HG02884 (cell line): Measurements from ENCODE around the gene PPP2R5C.
A peak's percentile ranks its signal among the peaks of the same experiment; 100 is the strongest.

ENCODE experiments used
- ATAC-seq: cut with Tn5 transposase; IDR thresholded peaks from one replicate; pipeline ENCODE4 v1.9.1; 2021; ENCODE audit warnings: mild to moderate bottlenecking, moderate library complexity; ENCODE audit not compliant: unreplicated experiment

PPP2R5C gene

DNA sequence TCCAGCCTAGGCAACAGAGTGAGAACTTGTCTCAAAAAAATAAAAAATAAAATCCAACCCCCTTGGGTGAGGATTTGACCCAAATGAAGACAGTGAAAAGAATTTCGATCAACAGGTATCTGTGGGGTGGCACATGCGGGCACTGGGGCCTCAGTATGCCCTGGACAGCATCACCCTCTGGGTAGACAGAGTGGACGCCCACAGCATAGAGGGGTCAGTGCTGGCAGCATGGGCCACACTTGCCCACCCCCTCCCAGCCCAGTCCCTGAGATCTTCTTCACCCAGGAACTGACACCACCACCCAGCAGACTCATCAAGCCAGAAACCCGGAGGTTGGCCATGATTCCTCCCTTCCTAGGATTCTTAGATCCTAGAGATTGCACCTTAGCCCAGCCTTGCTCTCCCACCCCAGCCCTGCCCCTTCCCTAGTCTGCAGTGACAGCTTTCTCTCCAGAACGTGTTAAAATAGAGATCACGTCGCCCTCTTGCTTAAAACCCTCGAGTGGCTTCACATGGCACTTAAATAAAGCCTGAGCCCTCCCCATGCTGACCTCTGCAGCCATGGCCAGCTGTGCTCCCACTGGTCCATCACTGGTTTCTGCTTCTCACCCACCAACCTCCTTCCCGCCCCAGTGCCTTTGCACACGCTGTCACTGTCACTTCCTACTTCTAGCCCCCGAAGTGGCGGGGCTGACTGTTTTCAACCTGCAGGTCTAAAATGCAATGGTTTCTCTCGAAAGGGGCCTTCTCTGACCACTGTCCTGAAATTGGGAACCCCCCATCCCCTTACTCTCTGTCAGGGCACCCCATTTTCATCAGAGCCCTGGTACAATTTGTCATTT, 176.6 kb downstream of the PPP2R5C start:
- no peak for ATAC-seq

DNA sequence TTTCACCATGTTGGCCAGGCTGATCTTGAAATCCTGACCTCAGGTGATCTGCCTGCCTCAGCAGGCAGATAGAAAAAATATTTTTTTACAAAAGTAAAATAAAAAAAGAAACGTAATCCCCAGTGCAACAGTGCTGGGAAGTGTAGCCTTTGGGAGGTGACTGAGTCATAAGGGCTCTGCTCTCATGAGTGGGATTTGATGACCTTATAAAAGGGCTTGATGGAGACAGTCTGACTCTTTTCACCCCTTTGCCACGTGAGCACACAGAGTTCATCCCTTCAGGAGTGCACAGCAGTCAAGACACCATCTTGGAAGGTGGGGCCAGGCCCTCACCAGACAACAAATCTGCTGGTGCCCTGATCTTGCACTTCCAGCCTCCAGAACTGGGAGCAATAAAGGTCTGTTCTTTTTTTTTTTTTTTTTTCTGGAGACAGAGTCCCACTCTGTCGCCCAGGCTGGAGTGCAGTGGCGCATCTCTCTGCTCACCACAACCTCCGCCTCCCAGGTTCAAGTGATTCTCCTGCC, 178.2 kb downstream of the PPP2R5C start:
- ATAC-seq = no peak

DNA sequence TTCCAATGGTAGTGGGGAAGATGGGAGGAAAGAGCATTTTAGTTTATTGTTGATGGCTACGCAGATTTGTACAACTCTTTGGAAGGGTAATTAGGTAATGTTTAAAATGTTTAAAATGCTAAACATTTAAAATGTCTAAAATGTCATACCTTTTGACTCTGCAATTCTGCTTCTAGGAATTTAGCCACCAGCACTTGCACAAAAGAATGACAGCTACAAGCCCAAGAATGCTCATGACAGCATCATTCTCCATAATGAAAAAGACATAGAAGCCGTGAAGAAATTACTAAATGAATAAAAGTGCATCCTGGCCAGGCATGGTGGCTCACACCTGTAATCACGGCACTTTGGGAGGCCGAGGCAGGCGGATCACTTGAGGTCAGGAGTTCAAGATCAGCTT, 182.9 kb downstream of the PPP2R5C start:
- no peak for ATAC-seq

DNA sequence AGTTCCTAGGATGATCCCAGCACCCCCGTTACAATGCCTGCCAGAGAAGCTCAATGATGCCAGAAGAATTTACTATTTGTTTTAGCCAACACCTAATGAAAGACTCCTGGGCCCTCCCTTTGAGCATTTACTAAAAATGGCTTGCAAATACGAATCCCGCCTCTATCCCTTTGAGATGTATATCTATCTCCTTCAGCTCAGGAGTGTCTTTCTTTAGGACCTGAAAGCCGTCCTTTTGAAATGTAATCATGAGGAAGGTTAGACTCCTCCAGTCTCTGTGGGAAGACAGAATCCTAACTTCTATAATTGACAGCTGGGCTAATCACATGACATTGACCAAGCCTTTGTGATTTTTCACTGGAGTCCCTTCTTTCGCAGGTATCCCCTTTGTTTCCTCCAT, 183.7 kb downstream of the PPP2R5C start:
- no peak for ATAC-seq

DNA sequence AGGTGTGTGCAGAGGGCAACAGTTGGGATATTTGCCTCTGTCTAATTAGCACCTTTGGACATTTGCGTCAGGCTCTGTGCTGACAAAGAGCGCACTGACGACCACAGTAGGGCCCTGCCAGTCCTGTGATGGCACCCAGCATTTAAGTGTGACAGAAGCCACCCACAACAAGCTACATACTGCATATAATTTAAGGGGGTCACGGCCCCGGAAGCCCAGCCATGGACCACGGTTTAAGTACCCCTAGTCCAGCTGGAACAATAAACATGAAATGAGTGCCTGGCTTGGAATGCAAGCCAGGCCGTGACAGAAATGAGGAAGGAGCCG, 186.0 kb downstream of the PPP2R5C start:
- ATAC-seq = no peak

DNA sequence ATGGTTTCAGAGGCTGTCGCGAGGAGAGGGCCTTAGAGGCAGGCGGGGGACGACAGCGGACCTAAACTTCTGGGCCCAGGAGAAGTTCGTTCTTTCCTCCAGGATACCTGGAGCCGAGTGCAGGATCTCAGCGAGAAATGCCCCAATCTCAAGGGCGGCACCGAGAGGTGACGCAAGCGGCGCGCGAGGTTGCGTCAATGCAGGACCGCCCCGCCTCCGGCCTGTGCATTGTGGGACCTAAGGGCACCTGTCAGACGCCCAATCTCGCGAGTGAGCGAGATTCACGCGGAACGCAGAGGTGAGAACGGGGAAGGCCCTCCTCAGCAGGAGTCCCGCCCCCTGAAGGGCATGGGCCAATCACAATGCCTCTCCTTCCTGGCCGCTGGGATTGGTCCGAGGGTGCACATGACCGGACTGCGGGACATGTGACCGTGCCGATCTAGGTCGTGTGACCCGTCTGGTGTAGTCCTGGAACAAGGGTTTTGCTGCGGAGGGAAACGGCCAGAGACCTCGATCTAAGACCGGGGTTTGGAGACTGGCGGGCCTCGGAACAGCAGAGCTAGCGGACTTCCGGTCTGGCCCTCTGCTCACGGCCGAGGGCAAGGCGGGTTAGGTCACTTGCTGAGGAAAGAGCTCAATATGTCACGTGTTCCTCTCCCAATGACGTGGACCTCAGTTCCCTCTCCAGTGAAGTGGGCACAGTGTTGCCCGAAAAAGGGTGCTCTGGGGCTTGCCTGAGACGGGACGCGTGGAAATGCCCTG, 186.6 kb downstream of the PPP2R5C start:
- ATAC-seq = peak; percentile 97

DNA sequence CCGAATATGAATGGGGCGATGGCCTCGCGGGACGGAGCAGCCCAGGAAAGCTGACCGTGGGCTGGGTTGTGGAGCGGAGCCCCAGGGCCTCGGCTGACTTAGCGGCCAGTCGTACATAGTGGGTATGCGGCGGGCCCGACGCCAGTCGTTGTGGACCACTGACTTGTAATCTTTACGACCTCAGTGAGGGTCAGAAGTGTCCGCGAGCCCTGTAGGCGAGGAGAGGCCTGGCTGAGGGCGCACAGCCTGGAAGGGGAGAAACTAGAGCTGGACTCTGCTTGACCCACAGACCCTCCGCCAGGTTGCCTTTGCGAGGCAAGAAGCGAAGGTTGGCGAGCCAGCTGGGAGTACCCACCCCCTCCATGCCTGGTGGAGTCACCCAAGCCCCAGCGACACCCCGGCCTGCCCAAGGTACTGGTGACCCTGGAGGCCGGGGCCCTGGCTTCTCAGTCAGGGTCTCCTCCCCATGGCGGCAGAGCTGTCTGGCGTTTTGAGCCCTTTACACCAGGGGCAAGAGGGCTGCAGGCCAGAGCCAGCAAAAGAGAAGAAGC, 187.2 kb downstream of the PPP2R5C start:
- ATAC-seq = no peak

DNA sequence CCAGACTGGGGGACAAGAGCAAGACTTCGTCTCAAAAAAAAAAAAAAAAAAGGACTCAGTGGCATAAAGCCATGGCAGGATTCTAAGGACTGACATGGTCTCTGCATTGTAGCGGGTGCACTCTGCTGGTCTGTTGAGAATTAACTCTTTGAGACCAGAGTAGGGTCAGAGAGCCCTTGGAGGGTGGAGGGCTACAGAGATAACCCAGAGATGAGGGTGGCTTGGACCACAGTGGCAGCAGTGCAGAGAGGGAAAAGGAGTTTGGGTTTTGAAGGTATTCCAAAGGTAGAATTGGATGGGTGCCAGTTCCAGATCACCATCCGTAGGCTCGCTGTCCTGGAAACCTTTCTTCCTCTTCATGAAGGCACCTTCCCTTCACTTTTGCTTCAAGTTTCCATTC, 188.6 kb downstream of the PPP2R5C start:
- ATAC-seq = no peak

DNA sequence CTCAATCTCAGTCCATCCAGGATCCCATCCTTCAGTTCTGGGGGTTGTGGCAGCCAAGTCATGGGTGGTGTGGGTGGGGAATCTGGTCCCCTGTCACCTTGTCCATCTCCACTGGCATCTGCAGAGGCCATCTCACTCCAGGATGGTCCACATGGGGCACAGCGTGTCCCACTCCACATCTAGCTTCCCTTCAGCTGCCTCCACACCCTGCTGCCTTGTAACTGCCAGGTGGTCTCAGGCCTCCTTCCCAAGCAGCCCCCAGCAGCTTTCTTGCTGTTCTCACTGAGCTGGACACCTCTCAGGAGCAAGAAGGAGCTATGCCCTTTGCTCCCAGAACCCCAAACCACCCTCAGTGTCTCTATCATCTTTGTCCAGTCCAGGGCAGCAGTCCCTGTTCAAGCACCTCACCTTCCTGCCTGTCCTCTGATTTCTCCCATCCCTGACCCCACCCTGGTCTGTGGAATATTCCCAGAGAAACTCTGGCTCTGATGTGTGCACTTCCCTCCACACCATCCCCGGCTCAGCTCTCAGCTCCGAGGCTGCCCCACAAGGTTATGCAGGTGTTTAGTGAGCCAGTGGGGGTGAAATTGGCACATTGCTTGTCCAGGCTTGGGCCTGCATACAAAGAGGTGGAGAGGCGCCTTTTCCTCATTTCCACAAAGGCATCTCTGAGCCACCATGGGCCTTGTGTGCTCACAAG, 189.2 kb downstream of the PPP2R5C start:
- no peak for ATAC-seq

DNA sequence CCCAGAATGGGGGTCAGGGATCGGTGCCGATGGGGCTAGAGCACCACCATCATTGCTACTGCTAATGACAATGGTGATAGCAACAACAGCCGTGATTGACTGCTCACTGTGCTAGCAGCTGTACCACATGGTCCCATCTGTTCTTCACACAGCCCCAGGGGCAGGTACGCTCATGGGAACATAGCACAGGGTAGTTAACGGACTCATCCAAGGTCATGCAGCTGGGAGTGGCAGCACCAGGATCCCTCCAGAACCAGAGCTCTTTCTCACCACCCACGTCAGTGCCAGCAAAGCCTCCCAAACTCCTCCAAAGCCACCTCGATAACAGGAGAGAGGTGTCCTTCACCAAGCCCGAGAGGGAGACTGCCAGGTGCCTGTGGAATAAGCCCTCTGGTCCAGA, 191.6 kb downstream of the PPP2R5C start:
- no peak for ATAC-seq

DNA sequence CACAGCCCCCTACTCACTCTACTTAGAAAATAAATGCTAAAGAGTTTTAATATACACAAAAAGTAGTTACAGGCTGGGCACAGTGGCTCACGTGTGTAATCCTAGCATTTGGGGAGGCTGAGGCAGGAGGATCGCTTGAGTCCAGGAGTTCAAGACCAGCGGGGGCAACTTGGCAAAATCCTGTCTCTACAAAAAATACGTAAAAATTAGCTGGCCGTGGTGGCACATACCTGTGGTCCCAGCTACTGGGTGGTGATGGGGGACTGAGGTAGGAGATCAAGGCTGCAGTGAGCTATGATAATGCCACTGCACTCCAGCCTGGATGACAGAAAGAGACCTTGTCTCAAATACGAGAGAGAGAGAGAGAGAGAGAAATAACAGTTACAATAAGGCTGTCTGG, 193.0 kb downstream of the PPP2R5C start:
- no peak for ATAC-seq

DNA sequence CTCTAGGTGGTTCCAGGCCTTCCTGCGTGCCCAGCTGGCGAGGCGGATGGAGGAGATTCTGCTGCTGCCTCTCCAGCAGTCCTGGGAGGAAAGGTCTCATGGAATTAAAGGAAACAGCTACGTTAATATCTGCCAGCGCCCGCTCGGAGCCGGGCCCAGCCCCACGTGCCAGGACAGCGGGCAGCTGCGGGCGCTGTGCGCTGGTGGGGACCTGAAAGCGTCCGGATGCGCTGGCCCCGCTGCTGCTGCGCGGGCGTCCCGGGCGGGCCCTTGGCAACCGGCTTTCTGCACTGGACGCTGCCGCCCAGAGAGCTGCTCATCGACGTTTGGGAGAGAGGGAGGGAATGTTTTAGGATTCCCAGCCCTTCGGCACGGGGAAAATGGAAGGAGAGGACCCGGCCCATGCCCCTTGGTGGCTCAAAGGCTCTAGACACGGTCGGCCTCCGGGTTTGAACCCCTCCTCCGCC, 194.2 kb downstream of the PPP2R5C start:
- no peak for ATAC-seq

DNA sequence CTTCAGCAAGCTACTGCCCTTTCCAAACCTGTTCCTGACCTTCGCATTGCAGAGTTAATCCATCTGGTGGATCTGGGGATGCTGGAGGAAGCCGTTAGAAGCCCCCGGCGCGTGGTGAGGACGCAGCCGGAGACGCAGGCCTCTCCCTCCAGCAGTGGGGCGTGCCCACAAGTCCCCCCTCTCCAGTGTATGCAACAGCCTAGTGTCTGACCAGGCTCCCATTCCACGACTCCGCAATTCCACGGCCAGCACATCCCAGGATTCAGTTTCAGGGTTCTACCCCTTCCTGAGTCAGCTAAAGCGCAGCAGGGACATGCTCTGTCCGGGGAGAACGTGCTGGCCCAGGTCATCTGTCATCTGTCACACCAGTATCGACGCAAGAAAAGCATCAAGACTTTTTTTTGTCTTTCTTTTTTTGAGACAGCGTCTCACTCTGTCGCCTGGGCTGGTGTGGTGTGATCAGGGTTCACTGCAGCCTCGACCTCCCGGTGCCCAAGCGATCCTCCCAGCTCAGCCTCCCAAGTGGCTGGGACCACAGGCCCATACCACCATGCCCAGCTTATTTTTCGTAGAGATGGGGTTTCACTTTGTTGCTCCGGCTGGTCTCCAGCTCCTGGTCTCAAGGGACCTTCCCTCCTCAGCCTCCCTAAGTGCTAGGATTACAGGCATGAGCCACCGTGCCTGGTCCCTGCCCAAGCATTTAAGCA, 194.8 kb downstream of the PPP2R5C start:
- no peak for ATAC-seq

DNA sequence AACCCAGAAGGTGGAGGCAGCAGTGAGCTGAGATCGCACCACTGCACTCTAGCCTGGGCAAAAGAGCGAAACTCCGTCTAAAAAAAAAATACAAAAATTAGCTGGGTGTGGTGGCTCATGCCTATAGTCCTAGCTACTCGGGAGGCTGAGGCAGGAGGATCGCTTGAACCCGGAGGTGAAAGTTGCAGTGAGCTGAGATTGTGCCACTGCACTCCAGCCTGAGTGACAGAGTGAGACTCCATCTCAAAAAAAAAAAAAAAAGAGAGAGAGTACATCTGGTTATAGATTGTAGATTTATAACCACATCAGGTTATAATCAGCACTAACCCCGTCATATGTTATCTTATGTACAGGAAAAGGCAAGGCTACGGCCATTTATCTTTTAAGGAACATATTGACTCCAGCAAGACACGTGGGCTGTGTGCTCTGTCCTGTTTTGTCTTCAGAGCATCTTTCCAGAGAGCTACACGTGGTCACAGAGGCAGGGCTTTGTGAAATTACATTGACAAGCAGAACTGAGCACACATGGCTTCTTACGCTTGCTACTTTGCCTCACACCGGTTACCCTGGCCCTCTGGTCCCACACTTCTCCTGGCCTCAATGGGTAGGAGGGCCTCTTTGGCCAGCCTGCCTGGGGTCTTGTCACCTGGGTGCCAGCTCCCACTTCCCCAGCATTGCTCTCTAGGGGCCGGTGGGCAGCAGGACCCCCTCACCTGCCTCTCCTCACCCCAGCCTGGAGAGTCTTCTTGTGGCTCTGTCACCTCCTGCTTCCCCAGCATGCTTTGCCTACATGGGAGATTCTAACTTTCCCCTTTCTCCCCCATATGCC, 196.1 kb downstream of the PPP2R5C start:
- ATAC-seq = no peak

DNA sequence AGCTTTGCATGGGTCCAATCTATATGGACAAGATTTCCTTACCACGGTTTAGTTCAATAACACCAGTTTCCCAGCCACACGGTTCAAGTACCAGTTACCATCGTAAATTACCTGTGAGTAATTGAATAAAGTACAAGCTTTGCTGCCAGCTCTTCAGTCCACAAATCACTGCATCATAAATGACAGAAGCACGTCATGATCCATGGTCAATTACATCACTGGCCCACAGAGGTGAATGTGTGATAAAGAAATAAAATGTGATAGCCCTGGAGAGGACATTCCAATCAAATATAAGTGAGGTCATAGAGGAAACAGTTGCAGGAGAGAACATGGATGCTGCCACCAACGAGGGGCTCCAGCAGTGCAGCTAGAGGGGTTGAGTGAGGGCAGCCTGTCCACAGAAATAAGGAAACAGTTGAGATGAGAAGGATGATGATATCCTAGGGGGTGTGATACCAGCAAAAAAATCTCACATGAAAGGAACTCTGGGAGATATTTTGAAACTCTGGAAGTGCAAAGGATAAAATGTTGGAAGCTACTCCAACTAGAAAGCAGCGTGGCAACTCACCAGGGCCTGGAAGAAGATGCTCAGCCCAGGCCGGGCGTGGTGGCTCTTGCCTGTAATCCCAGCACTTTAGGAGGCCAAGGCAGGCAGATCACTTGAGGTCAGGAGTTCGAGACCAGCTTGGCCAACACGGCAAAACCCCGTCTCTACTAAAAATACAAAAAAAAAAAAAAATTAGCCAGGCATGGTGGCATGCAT, 197.1 kb downstream of the PPP2R5C start:
- no peak for ATAC-seq

DNA sequence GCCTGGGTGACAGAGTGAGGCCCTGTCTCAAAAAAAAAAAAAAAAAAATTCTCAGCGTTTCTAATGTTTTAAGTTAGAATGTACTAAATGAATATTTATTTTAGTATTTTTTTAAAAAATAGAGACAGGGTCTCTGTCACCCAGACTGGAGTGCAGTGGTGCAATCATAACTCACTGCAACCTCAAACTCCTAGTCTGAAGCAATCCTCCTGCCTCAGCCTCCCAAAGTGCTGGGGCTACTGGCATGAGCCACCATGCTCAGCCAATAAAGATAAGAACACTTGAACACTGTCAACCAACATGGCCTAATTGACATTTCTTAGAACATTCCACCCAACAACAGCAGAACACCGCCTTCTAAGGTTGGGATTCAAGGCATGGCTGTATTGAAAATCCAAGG, 197.8 kb downstream of the PPP2R5C start:
- no peak for ATAC-seq

DNA sequence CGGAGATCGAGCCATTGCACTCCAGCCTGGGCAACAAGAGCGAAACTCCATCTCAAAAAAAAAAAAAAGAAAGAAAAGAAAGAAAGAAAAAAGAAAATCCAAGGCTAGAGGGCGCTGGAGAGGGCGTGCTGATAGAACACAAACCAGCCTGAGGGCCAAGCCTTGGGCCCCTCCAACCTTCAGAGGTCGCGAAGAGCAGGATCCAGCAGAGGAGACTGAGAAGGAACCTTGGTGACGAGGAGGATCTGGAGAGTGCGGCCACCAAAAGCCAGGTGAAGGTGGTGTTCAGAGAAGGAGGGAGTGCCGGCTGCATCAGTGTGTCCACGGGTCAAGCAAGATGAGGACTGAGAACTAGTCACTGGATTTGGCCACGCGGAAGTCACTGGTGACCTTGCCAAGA, 198.7 kb downstream of the PPP2R5C start:
- ATAC-seq = no peak

DNA sequence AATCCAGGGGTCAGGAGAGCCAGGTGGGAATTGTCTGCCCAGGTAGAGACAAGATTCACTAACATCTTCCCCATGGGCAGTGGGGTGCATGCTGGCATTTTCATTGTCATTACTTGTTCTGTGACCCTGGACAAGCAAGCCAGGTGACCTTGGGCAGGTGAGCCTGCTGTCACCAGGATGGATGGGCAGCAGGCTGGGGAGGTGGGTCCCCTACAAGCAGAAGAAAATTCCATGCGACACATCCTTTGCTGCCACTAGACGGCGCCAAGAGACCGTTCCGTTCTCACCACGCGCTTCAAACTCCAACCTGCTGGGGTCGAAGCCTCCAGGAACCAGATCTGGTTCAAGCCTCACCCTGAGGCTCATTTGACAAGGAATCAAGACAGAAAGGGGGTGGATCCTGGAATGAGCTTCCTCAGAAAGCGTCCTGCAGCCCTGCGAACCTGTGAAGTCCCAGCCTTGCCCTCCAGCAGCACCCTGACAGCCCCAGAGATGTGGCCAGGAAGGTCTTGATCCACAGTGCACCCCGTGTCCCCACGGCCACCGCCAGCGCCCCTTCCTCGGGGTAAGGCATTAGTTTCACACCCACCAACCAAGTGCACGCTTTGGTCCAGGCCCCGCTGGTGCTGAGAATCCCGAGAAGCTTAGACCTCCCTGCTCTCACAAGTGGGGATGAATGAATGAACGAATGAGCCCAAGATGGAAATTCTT, 199.7 kb downstream of the PPP2R5C start:
- no peak for ATAC-seq
